Measurements from ENCODE around the gene OCA2. TPM values are rescaled to one million over a fixed set of nuclear protein-coding genes. Genes with fewer than 3 reads are reported as not detected.

The OCA2 gene
- polyA plus RNA-seq, 1 donor from 2014 or later = 0.97 TPM

GRCh38 chr15:27746401-27746955 lies 352.6 kb downstream of the OCA2 start:
- no peaks in the 10 kb centered on the region for H3K9me2 ChIP-seq (ENCODE audit: insufficient read depth, low read length)
- H3K27ac ChIP-seq (ENCODE audit: low read length) = no peak overlapping the region
- H3K9ac ChIP-seq (ENCODE audit: low read length) = no peak overlapping the region
- no peaks in the 10 kb centered on the region for H3F3A ChIP-seq (ENCODE audit: insufficient read depth, low read length, poor library complexity, severe bottlenecking)
- TF ChIP-seq EZH2 (IDR thresholded peaks at IDR 0.05; ENCODE audit: borderline replicate concordance, insufficient read depth, low read length, poor library complexity, severe bottlenecking) (no peak), EP300 (conservative IDR thresholded peaks at IDR 0.05; ENCODE audit: poor library complexity, severe bottlenecking) (no peak), REST (IDR thresholded peaks at IDR 0.05; ENCODE audit: borderline replicate concordance) (no peak), POLR2AphosphoS5 (IDR thresholded peaks at IDR 0.05) (no peak), SMC3 (conservative IDR thresholded peaks at IDR 0.05; ENCODE audit: poor library complexity) (no peak), RAD21 (conservative IDR thresholded peaks at IDR 0.05) (no peak), TAF1 (IDR thresholded peaks at IDR 0.05; ENCODE audit: low read depth) (no peak), MXI1 (conservative IDR thresholded peaks at IDR 0.05; ENCODE audit: poor library complexity, severe bottlenecking) (no peak), CTCF (IDR thresholded peaks at IDR 0.05; ENCODE audit: poor library complexity, severe bottlenecking) (no peak)
- no peaks in the 10 kb centered on the region for H3K27me3 ChIP-seq (ENCODE audit: insufficient read depth, low read depth, low read length)
- H3K36me3 ChIP-seq (ENCODE audit: insufficient read depth, low read length) = no peaks in the 10 kb centered on the region
- no peak overlapping the region for H3K4me2 ChIP-seq (ENCODE audit: low read length)
- no peaks in the 10 kb centered on the region for H3K9me3 ChIP-seq (ENCODE audit: low read length)
- H3K79me2 ChIP-seq (replicated peaks; ENCODE audit: insufficient read depth, low read length) = no peaks in the 10 kb centered on the region
- H2AFZ ChIP-seq (ENCODE audit: low read depth, low read length) = no peak overlapping the region
- no peaks in the 10 kb centered on the region for H4K20me1 ChIP-seq (ENCODE audit: insufficient read depth)
- H3K4me3 ChIP-seq (ENCODE audit: low read length) = no peak overlapping the region

GRCh38 chr15:27744641-27745040 lies 354.5 kb downstream of the OCA2 start:
- Histone ChIP-seq H3K4me2 (ENCODE audit: low read length) (no peak overlapping the region), H3K4me3 (ENCODE audit: low read length) (no peak overlapping the region), H3K27me3 (ENCODE audit: insufficient read depth, low read depth, low read length) (no peaks in the 10 kb centered on the region), H3K9me2 (ENCODE audit: insufficient read depth, low read length) (no peaks in the 10 kb centered on the region), H4K20me1 (ENCODE audit: insufficient read depth) (no peaks in the 10 kb centered on the region), H3K27ac (ENCODE audit: low read length) (no peak overlapping the region), H3K36me3 (ENCODE audit: insufficient read depth, low read length) (no peaks in the 10 kb centered on the region), H2AFZ (ENCODE audit: low read depth, low read length) (no peak overlapping the region), H3F3A (ENCODE audit: insufficient read depth, low read length, poor library complexity, severe bottlenecking) (no peaks in the 10 kb centered on the region), H3K9me3 (ENCODE audit: low read length) (no peaks in the 10 kb centered on the region), H3K79me2 (replicated peaks; ENCODE audit: insufficient read depth, low read length) (no peaks in the 10 kb centered on the region), H3K9ac (ENCODE audit: low read length) (no peak overlapping the region)
- TF ChIP-seq POLR2AphosphoS5 (IDR thresholded peaks at IDR 0.05) (no peak), MXI1 (conservative IDR thresholded peaks at IDR 0.05; ENCODE audit: poor library complexity, severe bottlenecking) (no peak), CTCF (IDR thresholded peaks at IDR 0.05; ENCODE audit: poor library complexity, severe bottlenecking) (no peak), RAD21 (conservative IDR thresholded peaks at IDR 0.05) (no peak), EZH2 (IDR thresholded peaks at IDR 0.05; ENCODE audit: borderline replicate concordance, insufficient read depth, low read length, poor library complexity, severe bottlenecking) (no peak), TAF1 (IDR thresholded peaks at IDR 0.05; ENCODE audit: low read depth) (no peak), REST (IDR thresholded peaks at IDR 0.05; ENCODE audit: borderline replicate concordance) (no peak), EP300 (conservative IDR thresholded peaks at IDR 0.05; ENCODE audit: poor library complexity, severe bottlenecking) (no peak), SMC3 (conservative IDR thresholded peaks at IDR 0.05; ENCODE audit: poor library complexity) (no peak)

Data from neural cell (in vitro differentiated cells).